GM19328 (cell line): Measurements from ENCODE around the gene FAM120C.

Experiments
- ATAC-seq: cut with Tn5 transposase; IDR thresholded peaks from one replicate; pipeline ENCODE4 v1.9.1; 2021; ENCODE audit warnings: mild to moderate bottlenecking, moderate library complexity; ENCODE audit not compliant: unreplicated experiment

FAM120C gene

GRCh38 chrX:54171527-54172250 is 11.4 kb downstream of the FAM120C start:
- no peak for ATAC-seq

DNA sequence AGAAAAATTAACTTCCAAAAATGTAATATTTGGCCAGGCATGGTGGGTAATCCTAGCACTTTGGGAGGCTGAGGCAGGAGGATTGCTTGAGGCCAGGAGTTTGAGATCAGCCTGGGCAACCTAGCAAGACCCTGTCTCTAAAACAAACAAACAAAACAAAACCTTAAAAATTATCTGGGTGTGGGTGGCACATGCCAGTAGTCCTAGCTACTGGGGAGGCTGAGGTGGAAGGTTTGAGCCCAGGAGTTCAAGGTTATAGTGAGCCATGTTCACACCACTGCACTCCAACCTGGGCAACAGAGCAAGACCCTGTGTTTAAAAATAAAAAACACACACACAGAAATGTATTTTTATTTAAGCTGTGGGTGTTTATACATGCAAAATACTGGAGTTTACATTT is 12.0 kb downstream of the FAM120C start:
- ATAC-seq: no peak

- no peak for ATAC-seq
Measured at GRCh38 chrX:54166915-54167314, 16.1 kb downstream of the FAM120C start.

DNA sequence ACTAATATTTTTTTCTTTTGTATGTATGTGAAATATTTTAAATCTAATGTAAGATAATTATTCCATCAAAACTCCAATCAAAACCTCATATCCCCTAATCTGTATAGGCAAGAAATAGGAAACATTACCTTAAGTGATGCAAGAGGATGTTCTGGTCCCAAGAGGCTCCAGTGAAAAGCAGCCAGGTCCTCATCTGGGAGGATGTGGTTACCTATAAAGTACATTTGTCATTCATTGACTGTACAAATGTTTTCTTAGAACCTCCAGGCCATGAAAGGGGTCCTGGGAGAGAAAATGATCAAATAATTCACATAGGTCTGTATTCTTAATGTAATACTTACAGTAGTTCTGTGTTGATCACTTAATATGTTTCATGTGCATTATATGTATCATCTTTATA is 25.5 kb downstream of the FAM120C start:
- no peak for ATAC-seq

- ATAC-seq: no peak
Measured at GRCh38 chrX:54134269-54134668, 48.8 kb downstream of the FAM120C start.

GRCh38 chrX:54116391-54116790 is 66.7 kb downstream of the FAM120C start:
- no peak for ATAC-seq

- no peak for ATAC-seq
Measured at GRCh38 chrX:54093571-54093970, 89.5 kb downstream of the FAM120C start.

DNA sequence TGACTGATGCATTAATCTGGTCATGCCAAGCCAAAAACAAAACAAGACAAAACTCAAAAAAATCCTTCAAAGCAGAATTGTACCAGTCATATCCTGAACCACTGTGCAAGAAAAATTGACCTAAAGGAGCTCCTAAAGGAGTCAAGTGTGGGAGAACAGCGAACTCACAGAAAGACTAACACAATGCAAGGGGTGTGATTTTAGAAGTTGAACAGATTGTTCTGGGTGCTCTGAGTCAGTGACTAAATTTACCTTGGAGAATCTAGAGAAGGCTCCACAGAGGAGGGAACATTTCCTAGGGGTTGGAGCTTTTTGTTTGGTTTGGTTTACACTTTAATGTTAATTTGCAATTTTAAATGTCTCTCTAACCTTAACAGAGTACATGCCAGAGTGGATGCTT is 89.9 kb downstream of the FAM120C start:
- no peak for ATAC-seq

DNA sequence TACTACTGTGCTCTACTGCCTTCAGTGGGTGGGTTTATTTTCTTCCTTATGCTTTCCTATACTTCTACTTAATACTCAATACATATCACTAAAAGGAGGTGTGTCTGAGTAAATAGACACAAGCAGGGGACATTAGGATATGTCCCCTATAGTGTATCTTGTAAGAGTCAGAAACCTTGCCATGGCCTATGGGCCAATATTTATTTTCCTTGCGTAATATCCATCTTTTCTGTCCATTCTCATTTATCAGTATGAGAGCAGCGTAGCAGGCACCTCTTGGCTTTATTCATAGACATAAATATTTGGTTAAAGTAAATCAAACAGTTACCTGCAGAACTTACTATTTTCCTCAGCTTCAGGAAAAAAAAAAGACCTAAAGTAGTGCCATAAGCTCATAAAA is 92.2 kb downstream of the FAM120C start:
- no peak for ATAC-seq

GRCh38 chrX:54089191-54089590 is 93.9 kb downstream of the FAM120C start:
- no peak for ATAC-seq

DNA sequence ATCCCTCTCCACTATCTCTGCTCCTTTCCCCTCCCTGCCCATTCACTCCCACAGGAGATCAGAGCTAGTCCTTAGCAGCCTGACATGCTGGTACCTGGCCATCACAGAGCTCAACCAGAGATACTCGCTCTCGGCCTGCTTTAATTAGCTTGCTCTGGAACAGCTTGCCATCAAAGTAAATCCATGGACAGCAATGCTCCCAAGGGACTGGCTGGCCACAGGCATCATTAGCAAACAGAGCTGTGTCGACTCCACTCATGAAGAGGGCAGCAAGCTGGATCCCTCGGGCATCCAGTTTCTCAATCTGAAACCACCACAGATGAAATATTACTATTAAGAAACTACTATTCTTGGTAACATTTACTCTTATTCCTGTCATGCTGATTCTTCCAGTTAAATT is 95.4 kb downstream of the FAM120C start:
- ATAC-seq: no peak

- no peak for ATAC-seq
Measured at GRCh38 chrX:54085666-54086065, 97.4 kb downstream of the FAM120C start.

- ATAC-seq: no peak
Measured at GRCh38 chrX:54076903-54077302, 106.2 kb downstream of the FAM120C start.

DNA sequence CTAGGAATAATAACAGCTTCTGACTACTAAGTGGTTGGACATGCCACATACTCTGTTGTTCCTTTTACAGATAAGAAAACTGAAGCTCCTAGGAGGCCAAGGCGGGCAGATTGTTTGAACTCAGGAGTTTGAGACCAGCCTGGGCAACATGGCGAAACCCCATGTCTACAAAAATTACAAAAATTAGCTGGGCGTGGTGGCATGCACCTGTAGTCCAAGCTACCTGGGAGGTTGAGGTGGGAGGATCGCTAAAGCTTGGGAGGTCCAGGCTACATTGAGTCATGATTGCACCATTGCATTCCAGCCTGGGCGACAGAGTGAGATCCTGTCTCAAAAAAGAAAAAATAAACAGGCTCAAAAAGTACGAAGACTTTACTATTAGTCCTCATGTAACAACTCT is 108.2 kb downstream of the FAM120C start:
- no peak for ATAC-seq

- ATAC-seq: no peak
Measured at GRCh38 chrX:54067766-54068165, 115.3 kb downstream of the FAM120C start.

- no peak for ATAC-seq
Measured at GRCh38 chrX:54066841-54067240, 116.2 kb downstream of the FAM120C start.

GRCh38 chrX:54064564-54064963 is 118.5 kb downstream of the FAM120C start:
- ATAC-seq: no peak

DNA sequence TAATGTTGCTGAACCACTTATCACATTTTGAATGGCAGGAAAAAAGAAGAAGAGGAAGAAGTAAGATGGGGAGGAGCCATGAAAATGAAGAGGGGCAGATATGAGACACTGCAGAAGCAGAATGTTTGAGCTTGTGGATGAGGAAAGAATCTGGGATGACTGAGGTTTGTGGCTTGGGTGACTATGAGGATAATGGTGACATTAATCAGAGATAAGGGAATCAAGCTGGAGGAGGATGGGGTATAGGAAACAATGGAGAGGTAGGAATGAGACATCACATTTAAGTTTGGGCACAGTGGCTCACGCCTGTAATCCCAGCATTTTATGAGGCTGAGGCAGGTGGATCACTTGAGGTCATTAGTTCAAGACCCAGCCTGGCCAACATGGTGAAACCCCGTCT is 119.7 kb downstream of the FAM120C start:
- no peak for ATAC-seq

DNA sequence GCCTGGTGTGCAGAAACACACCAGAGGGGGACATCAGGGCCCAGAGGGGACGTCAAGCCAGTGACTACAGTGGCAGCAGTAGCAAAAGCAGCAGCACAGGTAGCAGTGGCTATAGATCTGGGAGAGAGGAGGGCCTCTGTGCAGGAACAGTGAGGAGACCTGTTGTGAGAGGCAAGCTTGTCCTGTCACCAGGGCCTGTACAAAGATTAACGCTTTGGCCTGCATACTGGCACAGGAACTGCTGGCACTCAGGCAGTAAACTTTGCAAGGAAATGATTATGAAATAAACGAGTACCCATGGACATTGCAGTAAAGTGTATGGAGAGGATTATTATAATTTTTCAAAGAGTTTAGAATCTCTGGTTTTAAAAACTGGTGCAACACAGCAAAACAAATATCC is 133.3 kb downstream of the FAM120C start:
- no peak for ATAC-seq

GRCh38 chrX:54048412-54048811 is 134.6 kb downstream of the FAM120C start:
- no peak for ATAC-seq

GRCh38 chrX:54045563-54046228 is 137.4 kb downstream of the FAM120C start:
- ATAC-seq: no peak

- ATAC-seq: no peak
Measured at GRCh38 chrX:54044877-54045338, 138.1 kb downstream of the FAM120C start.
